Body of pancreas (tissue), 4 donors: ENCODE data around the gene PSME2.
"Not testable (repeated sequence)": the region's sequence is repeated elsewhere in the genome, so short reads cannot be mapped to it uniquely, and the experiment has no call there.

Experiments used
- CTCF ChIP-seq, 7 experiments: fragments of 450-650 bp in 4 of 7; fragments of 200-600 bp in 3 of 7; sonication (generic) in 3 of 7; IDR thresholded peaks; one replicate each; pipeline ENCODE4 v1.5.1; 2016 to 2019; ENCODE audit warnings: antibody characterized with exemption in 7 of 7
- POLR2A ChIP-seq, 3 donors: fragments of 450-650 bp; IDR thresholded peaks; one replicate each; pipeline ENCODE4 v1.6.1; 2016; ENCODE audit warnings: antibody characterized with exemption in 3 of 3, mild to moderate bottlenecking in 2 of 3

GRCh38 chr14:24105609-24106239 is 40.7 kb downstream of the PSME2 start:
- TF ChIP-seq CTCF, POLR2A (IDR thresholded peaks at IDR 0.05): not testable (repeated sequence)
